IMR-90 (cell line): Measurements from ENCODE around the gene LRRC8E. TPM values are rescaled to one million over a fixed set of nuclear protein-coding genes. Genes with fewer than 3 reads are reported as not detected.

Experiments
- ATAC-seq: fragments of 200-7000 bp; cut with Tn5 transposase; 2 replicates; pipeline ENCODE4 v1.9.1; 2020; ENCODE audit warnings: low read depth, mild to moderate bottlenecking, moderate library complexity
- BruUV-seq: library from RNA; stranded (reverse); fragments of 400-500 nt; replicated peaks from 2 replicates; lab custom pipeline; 2021; lab: Mats Ljungman, UMichigan
- CTCF ChIA-PET: fragments of 300-600 bp; formaldehyde crosslinking; extraction: SDS; loops from one replicate; lab custom pipeline; 2021; ENCODE audit warnings: antibody characterized with exemption; lab: Yijun Ruan, JAX
- POLR2A ChIA-PET: fragments of 300-600 bp; sonication (Branson Sonifier 250); formaldehyde crosslinking; loops from one replicate; lab custom pipeline; 2022; ENCODE audit warnings: antibody characterized with exemption; ENCODE audit not compliant: unreplicated experiment; lab: Charles Lee
- DNase-seq: peaks from one replicate; pipeline ENCODE4 v3.0.0; 2013
- H2AFZ ChIP-seq: replicated peaks from 2 replicates; pipeline ENCODE3; 2013; ENCODE audit warnings: low read length, mild to moderate bottlenecking; ENCODE audit not compliant: poor library complexity
- H2AK5ac ChIP-seq: 2 replicates; pipeline ENCODE4 v1.6.1; 2013; ENCODE audit warnings: low read depth, low read length, inconsistent platforms
- H2AK9ac ChIP-seq: replicated peaks from 2 replicates; pipeline ENCODE3; 2013; ENCODE audit warnings: mild to moderate bottlenecking, low read depth, low read length, moderate library complexity; ENCODE audit not compliant: poor library complexity
- H2BK120ac ChIP-seq: 2 replicates; pipeline ENCODE4 v1.6.1; 2013; ENCODE audit warnings: low read depth, low read length, inconsistent platforms
- H2BK15ac ChIP-seq: 3 replicates; pipeline ENCODE4 v1.6.1; 2013; ENCODE audit warnings: low read depth, low read length, inconsistent platforms
- H2BK20ac ChIP-seq: 2 replicates; pipeline ENCODE4 v1.6.1; 2013; ENCODE audit warnings: low read depth, mild to moderate bottlenecking, inconsistent platforms, low read length, moderate library complexity
- H2BK5ac ChIP-seq: 2 replicates; pipeline ENCODE4 v1.6.1; 2013; ENCODE audit warnings: mild to moderate bottlenecking, low read depth, low read length, inconsistent platforms; ENCODE audit not compliant: poor library complexity, severe bottlenecking
- H3K14ac ChIP-seq: replicated peaks from 2 replicates; pipeline ENCODE4 v1.6.1; 2013; ENCODE audit warnings: low read depth, low read length, inconsistent platforms
- H3K18ac ChIP-seq: 2 replicates; pipeline ENCODE4 v1.6.1; 2013; ENCODE audit warnings: low read depth, low read length, control low read depth
- H3K23ac ChIP-seq: 2 replicates; pipeline ENCODE4 v1.6.1; 2013; ENCODE audit warnings: low read depth, low read length, inconsistent platforms
- H3K27ac ChIP-seq: 2 replicates; pipeline ENCODE4 v1.5.1; 2013; ENCODE audit warnings: mild to moderate bottlenecking, control low read depth, low read length; ENCODE audit not compliant: insufficient read depth
- H3K27me3 ChIP-seq: 2 replicates; pipeline ENCODE4 v1.6.1; 2013; ENCODE audit warnings: low read length; ENCODE audit not compliant: control insufficient read depth, insufficient read depth
- H3K36me3 ChIP-seq: 2 replicates; pipeline ENCODE4 v1.6.1; 2013; ENCODE audit warnings: low read length, mixed read lengths; ENCODE audit not compliant: control insufficient read depth, insufficient read depth
- H3K4ac ChIP-seq: 2 replicates; pipeline ENCODE4 v1.6.1; 2013; ENCODE audit warnings: low read depth, low read length, inconsistent platforms
- H3K4me1 ChIP-seq: 2 replicates; pipeline ENCODE4 v1.6.1; 2013; ENCODE audit warnings: low read length, mixed read lengths; ENCODE audit not compliant: control insufficient read depth, insufficient read depth
- H3K4me2 ChIP-seq: 2 replicates; pipeline ENCODE4 v1.6.1; 2013; ENCODE audit warnings: low read depth, mild to moderate bottlenecking, control low read depth, low read length, moderate library complexity
- H3K4me3 ChIP-seq: 2 replicates; pipeline ENCODE4 v1.5.1; 2013; ENCODE audit warnings: low read depth, mild to moderate bottlenecking, control low read depth, low read length, moderate library complexity; ENCODE audit not compliant: insufficient read depth
- H3K56ac ChIP-seq: 2 replicates; pipeline ENCODE4 v1.6.1; 2013; ENCODE audit warnings: low read length, inconsistent platforms; ENCODE audit not compliant: insufficient read depth; ENCODE audit errors: extremely low read depth
- H3K79me1 ChIP-seq, 2 experiments: 2 replicates each; pipeline ENCODE4 v1.6.1; 2013; ENCODE audit warnings: low read length in 2 of 2, inconsistent platforms in 1 of 2, low read depth in 1 of 2
- H3K9ac ChIP-seq: 2 replicates; pipeline ENCODE4 v1.6.1; 2013; ENCODE audit warnings: low read depth, low read length, control low read depth
- H3K9me1 ChIP-seq: 2 replicates; pipeline ENCODE4 v1.6.1; 2013; ENCODE audit warnings: low read length, inconsistent platforms; ENCODE audit not compliant: insufficient read depth
- H3K9me3 ChIP-seq: 2 replicates; pipeline ENCODE4 v1.6.1; 2013; ENCODE audit warnings: low read length; ENCODE audit not compliant: control insufficient read depth, insufficient read depth
- H4K20me1 ChIP-seq: 2 replicates; pipeline ENCODE4 v1.6.1; 2013; ENCODE audit warnings: low read length, inconsistent platforms; ENCODE audit not compliant: insufficient read depth
- H4K5ac ChIP-seq: 2 replicates; pipeline ENCODE4 v1.6.1; 2013; ENCODE audit warnings: mild to moderate bottlenecking, low read depth, low read length, control low read depth
- H4K8ac ChIP-seq, 2 experiments: 2 replicates each; pipeline ENCODE4 v1.6.1; 2013; ENCODE audit warnings: low read depth in 2 of 2, low read length in 2 of 2, control low read depth in 1 of 2, inconsistent platforms in 1 of 2
- H4K91ac ChIP-seq: 2 replicates; pipeline ENCODE4 v1.6.1; 2013; ENCODE audit warnings: low read depth, low read length, inconsistent platforms; ENCODE audit not compliant: insufficient read depth
- BHLHE40 ChIP-seq: fragments of 150-350 bp; IDR thresholded peaks from 2 replicates; pipeline ENCODE4 v1.6.1; 2016; ENCODE audit warnings: mild to moderate bottlenecking, low read depth, low read length
- CEBPB ChIP-seq: IDR thresholded peaks from 2 replicates; pipeline ENCODE4 v1.6.1; 2012; ENCODE audit warnings: low read depth, low read length, improper control_type of control experiment
- CHD1 ChIP-seq: IDR thresholded peaks from 2 replicates; pipeline ENCODE4 v1.6.1; 2012; ENCODE audit warnings: low read depth, low read length, improper control_type of control experiment
- FOS ChIP-seq: fragments of 150-350 bp; IDR thresholded peaks from 2 replicates; pipeline ENCODE4 v1.6.1; 2016; ENCODE audit warnings: low read depth, low read length
- MAZ ChIP-seq: IDR thresholded peaks from 2 replicates; pipeline ENCODE4 v1.6.1; 2012; ENCODE audit warnings: low read depth, mild to moderate bottlenecking, low read length, improper control_type of control experiment, moderate library complexity, borderline replicate concordance
- MXI1 ChIP-seq: IDR thresholded peaks from 2 replicates; pipeline ENCODE4 v1.6.1; 2012; ENCODE audit warnings: low read depth, mild to moderate bottlenecking, low read length, moderate library complexity, borderline replicate concordance
- NFE2L2 ChIP-seq: fragments of 150-350 bp; IDR thresholded peaks from 2 replicates; pipeline ENCODE4 v1.6.1; 2016; ENCODE audit warnings: low read depth, mild to moderate bottlenecking, low read length
- RAD21 ChIP-seq: IDR thresholded peaks from 2 replicates; pipeline ENCODE4 v1.6.1; 2012; ENCODE audit warnings: low read length, improper control_type of control experiment
- RCOR1 ChIP-seq: IDR thresholded peaks from 2 replicates; pipeline ENCODE4 v1.6.1; 2012; ENCODE audit warnings: mild to moderate bottlenecking, low read length, improper control_type of control experiment; ENCODE audit not compliant: insufficient replicate concordance
- RFX5 ChIP-seq: IDR thresholded peaks from 2 replicates; pipeline ENCODE4 v1.8.0; 2012; ENCODE audit warnings: low read depth, mild to moderate bottlenecking, low read length, moderate library complexity
- SMC3 ChIP-seq: fragments of 150-350 bp; IDR thresholded peaks from 2 replicates; pipeline ENCODE4 v1.6.1; 2016; ENCODE audit warnings: low read depth, mild to moderate bottlenecking, antibody characterized with exemption, low read length, moderate library complexity
- WGBS, 2 experiments: methylation state at CpG; one replicate each; pipeline versions ENCODE4 v1.1.5 to v1.1.7; 2013; ENCODE audit warnings: missing lambda C conversion rate in 2 of 2; ENCODE audit not compliant: insufficient read length in 1 of 2; ENCODE audit errors: extremely low coverage in 2 of 2; 5-methylcytosine and 5-hydroxymethylcytosine counted together
- dilution Hi-C: fragments of 300-500 bp; cut with HindIII; formaldehyde crosslinking; loops from one replicate; pipeline ENCODE4 v1.14.3; 2018; ENCODE audit warnings: low sequenced_read_pairs; ENCODE audit not compliant: unreplicated experiment
- in situ Hi-C: fragments of 300-500 bp; cut with MboI; formaldehyde crosslinking; loops from 3 replicates; pipeline ENCODE4 v1.14.3; 2019; ENCODE audit warnings: low sequenced_read_pairs, inconsistent platforms, mixed read lengths
- intact Hi-C: fragments of 100-400 bp; cut with micrococcal nuclease; formaldehyde crosslinking; loops from 2 replicates; pipeline ENCODE4 v1.10.0; 2022
- polyA plus RNA-seq, 3 experiments: library from polyadenylated mRNA; depleted of rRNA; stranded (reverse); fragments of >200 nt; gene quantifications; 2 replicates each; pipeline ENCODE4 v1.2.3, GENCODE V29; 2012; ENCODE audit warnings: low replicate concordance in 1 of 3
- total RNA-seq: library from RNA; depleted of rRNA; stranded (reverse); fragments of >200 nt; gene quantifications from 2 replicates; pipeline ENCODE4 v1.2.3, GENCODE V29; 2012
- TF ChIP-seq, protein P1 (sequence below): fragments of 150-350 bp; IDR thresholded peaks from 2 replicates; pipeline ENCODE4 v1.6.1; 2016; ENCODE audit warnings: low read depth, mild to moderate bottlenecking, low read length, moderate library complexity, borderline replicate concordance
- TF ChIP-seq, protein P2 (sequence below): fragments of 150-350 bp; IDR thresholded peaks from 2 replicates; pipeline ENCODE4 v1.6.1; 2017; ENCODE audit warnings: mild to moderate bottlenecking, antibody characterized with exemption, low read length, low read depth
- TF ChIP-seq, protein P3 (sequence below): conservative IDR thresholded peaks from 2 replicates; pipeline ENCODE4 v1.5.1; 2012; ENCODE audit warnings: mild to moderate bottlenecking, low read depth, low read length, improper control_type of control experiment

LRRC8E gene
- total and polyA plus RNA-seq, 2 of the 4 experiments (the other 2 are of a cell fraction) = 6.4 to 7.2 TPM

DNA sequence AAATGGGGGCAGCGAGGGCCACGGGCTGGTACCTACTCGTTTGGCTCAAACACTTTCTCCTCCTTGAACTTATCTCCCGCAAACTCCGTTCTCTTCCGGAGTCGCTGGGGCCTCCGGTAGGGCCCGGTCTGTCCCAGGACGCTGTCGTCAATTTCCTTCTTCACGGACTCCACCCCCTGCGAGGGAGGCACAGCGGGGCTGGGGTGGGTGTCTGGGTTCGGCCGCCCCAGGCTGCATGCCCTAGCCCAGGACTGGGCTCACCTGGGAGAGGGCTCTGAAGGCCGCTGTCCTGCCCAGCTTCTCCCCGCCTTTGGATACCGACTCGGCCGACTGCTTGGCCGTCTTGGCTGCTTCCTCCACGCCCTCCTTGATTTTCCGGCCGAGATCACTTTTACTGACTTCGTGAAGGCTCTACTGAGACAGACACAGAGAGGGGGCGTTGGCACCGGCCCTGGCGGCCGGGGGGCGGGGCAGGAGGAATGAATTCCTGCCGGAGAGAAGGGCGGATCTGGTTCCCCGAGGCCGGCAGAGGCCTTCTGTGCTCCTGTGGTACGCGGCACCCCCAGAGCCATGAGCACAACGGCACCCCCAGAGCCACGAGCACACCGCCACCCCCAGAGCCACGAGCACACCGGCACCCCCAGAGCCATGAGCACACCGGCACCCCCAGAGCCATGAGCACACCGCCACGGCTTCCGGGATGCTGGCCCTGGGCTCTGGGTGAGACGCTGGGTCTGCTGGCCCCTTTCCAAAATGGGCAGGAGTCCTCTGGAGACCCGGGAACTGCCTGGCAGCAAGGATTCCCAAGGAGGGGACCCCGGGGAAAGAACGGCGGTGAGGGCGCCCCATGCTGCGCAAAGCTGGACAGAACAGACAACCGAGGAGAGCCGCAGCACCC is 45.8 kb downstream of the LRRC8E start:
- dilution Hi-C loops (no loop called here), intact Hi-C loops (no loop called here), in situ Hi-C loops (no loop called here)
- H3K18ac ChIP-seq = no peak overlapping the region
- BruUV-seq = no TSS peak
- no peaks in the 10 kb centered on the region for H3K27me3 ChIP-seq
- no peak overlapping the region for H2BK15ac ChIP-seq
- H3K14ac ChIP-seq = no peak overlapping the region
- ATAC-seq = no peak
- no peak overlapping the region for H3K56ac ChIP-seq
- no peak overlapping the region for H4K5ac ChIP-seq
- no peak overlapping the region for H3K4ac ChIP-seq
- H4K91ac ChIP-seq = no peak overlapping the region
- H2BK120ac ChIP-seq = no peak overlapping the region
- no peak overlapping the region for H2AK5ac ChIP-seq
- peaks cover 5% of the 10 kb centered on the region for H4K20me1 ChIP-seq
- H3K4me1 ChIP-seq = peaks cover 6% of the 10 kb centered on the region
- no peak overlapping the region for H3K9ac ChIP-seq
- no peak overlapping the region for H3K27ac ChIP-seq
- H4K8ac ChIP-seq = no peak overlapping the region
- H2BK5ac ChIP-seq = no peak overlapping the region
- no peak overlapping the region for H3K23ac ChIP-seq
- H3K79me1 ChIP-seq = peaks cover 7 to 23% of the 10 kb centered on the region in 2 experiments; a peak in 2 of 4 replicates
- H3K4me2 ChIP-seq = no peak overlapping the region
- CTCF ChIA-PET = interaction anchor here (0.6 kb wide), 1 partner anchor 343 kb away, joined by 3 read pairs; no protein-coding TSS in a partner anchor
- H3K4me3 ChIP-seq = no peak overlapping the region
- H2BK20ac ChIP-seq = no peak overlapping the region
- WGBS, 2 experiments = 94% methylated on average over 29 of the region's 55 CpGs; no CpG with 5 or more reads in 1 of the 2 experiments
- no peaks in the 10 kb centered on the region for H3K9me1 ChIP-seq
- no peak for DNase-seq
- no peaks in the 10 kb centered on the region for H3K9me3 ChIP-seq
- no peak overlapping the region for H2AK9ac ChIP-seq
- POLR2A ChIA-PET = no interaction called here
- peaks cover 65% of the 10 kb centered on the region for H3K36me3 ChIP-seq
- no peak overlapping the region for H2AFZ ChIP-seq
- TF ChIP-seq, protein P1, sequence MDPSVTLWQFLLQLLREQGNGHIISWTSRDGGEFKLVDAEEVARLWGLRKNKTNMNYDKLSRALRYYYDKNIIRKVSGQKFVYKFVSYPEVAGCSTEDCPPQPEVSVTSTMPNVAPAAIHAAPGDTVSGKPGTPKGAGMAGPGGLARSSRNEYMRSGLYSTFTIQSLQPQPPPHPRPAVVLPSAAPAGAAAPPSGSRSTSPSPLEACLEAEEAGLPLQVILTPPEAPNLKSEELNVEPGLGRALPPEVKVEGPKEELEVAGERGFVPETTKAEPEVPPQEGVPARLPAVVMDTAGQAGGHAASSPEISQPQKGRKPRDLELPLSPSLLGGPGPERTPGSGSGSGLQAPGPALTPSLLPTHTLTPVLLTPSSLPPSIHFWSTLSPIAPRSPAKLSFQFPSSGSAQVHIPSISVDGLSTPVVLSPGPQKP = no peak
- TF ChIP-seq CEBPB = no peak
- TF ChIP-seq RCOR1 = no peak
- no peak for TF ChIP-seq MAZ
- TF ChIP-seq CHD1 = no peak
- TF ChIP-seq RFX5 = no peak
- no peak for TF ChIP-seq FOS
- no peak for TF ChIP-seq RAD21
- TF ChIP-seq, protein P2, sequence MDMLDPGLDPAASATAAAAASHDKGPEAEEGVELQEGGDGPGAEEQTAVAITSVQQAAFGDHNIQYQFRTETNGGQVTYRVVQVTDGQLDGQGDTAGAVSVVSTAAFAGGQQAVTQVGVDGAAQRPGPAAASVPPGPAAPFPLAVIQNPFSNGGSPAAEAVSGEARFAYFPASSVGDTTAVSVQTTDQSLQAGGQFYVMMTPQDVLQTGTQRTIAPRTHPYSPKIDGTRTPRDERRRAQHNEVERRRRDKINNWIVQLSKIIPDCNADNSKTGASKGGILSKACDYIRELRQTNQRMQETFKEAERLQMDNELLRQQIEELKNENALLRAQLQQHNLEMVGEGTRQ = no peak
- no peak for TF ChIP-seq NFE2L2
- TF ChIP-seq, protein P3, sequence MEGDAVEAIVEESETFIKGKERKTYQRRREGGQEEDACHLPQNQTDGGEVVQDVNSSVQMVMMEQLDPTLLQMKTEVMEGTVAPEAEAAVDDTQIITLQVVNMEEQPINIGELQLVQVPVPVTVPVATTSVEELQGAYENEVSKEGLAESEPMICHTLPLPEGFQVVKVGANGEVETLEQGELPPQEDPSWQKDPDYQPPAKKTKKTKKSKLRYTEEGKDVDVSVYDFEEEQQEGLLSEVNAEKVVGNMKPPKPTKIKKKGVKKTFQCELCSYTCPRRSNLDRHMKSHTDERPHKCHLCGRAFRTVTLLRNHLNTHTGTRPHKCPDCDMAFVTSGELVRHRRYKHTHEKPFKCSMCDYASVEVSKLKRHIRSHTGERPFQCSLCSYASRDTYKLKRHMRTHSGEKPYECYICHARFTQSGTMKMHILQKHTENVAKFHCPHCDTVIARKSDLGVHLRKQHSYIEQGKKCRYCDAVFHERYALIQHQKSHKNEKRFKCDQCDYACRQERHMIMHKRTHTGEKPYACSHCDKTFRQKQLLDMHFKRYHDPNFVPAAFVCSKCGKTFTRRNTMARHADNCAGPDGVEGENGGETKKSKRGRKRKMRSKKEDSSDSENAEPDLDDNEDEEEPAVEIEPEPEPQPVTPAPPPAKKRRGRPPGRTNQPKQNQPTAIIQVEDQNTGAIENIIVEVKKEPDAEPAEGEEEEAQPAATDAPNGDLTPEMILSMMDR = no peak
- TF ChIP-seq SMC3 = no peak
- no peak for TF ChIP-seq BHLHE40
- no peak for TF ChIP-seq MXI1
